ENCODE measurements around the gene RHOA.
"Not testable (repeated sequence)": the region's sequence is repeated elsewhere in the genome, so short reads cannot be mapped to it uniquely, and the experiment has no call there.

The RHOA gene

GRCh38 chr3:49378249-49378895 is 33.4 kb downstream of the RHOA start:
- in situ Hi-C loops (cut with HindIII; ENCODE audit: low pct_unique_long_range_greater_than_20kb, low sequenced_read_pairs): no loop called here
- TF ChIP-seq JUND (IDR thresholded peaks at IDR 0.05; ENCODE audit: low read depth): no peak
- DNase-seq (ENCODE audit: low read depth in 1 of 2, low spot score in 1 of 2): no peak

- no peak for TF ChIP-seq JUND (IDR thresholded peaks at IDR 0.05; ENCODE audit: low read depth)
- no peak for DNase-seq (ENCODE audit: low read depth in 1 of 2, low spot score in 1 of 2)
- in situ Hi-C loops (cut with HindIII; ENCODE audit: low pct_unique_long_range_greater_than_20kb, low sequenced_read_pairs): no loop called here
These were observed 34.3 kb downstream of the RHOA start for GRCh38 chr3:49377483-49377882.

- in situ Hi-C loops (cut with HindIII; ENCODE audit: low pct_unique_long_range_greater_than_20kb, low sequenced_read_pairs): no loop called here
- DNase-seq (ENCODE audit: low read depth in 1 of 2, low spot score in 1 of 2): no peak
- no peak for TF ChIP-seq JUND (IDR thresholded peaks at IDR 0.05; ENCODE audit: low read depth)
These were observed 39.8 kb downstream of the RHOA start for GRCh38 chr3:49371946-49372345.

- in situ Hi-C loops (cut with HindIII; ENCODE audit: low pct_unique_long_range_greater_than_20kb, low sequenced_read_pairs): no loop called here
- no peak for DNase-seq (ENCODE audit: low read depth in 1 of 2, low spot score in 1 of 2)
- TF ChIP-seq JUND (IDR thresholded peaks at IDR 0.05; ENCODE audit: low read depth): no peak
These were observed 41.0 kb downstream of the RHOA start for GRCh38 chr3:49370585-49371290.

DNA sequence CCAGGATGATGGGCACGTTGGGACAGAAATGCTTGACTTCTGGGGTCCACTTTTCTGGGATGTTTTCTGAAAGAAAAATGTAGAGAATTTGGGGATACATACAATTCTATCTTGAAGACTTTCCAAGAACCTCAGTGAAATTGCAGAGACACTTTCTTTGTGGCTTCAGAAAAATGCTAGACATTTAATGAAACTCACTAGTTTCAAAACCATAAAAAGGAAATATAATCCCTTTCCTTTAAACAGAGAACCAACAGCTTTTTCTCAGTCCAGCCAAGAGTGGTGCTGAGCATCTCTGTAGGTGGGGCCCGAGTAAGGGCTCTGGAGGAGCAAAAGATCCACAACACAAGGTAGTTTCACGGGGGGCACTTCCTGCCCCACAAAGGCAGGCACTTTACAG is 49.2 kb downstream of the RHOA start:
- TF ChIP-seq JUND (IDR thresholded peaks at IDR 0.05; ENCODE audit: low read depth): no peak
- DNase-seq (ENCODE audit: low read depth in 1 of 2, low spot score in 1 of 2): no peak
- in situ Hi-C loops (cut with HindIII; ENCODE audit: low pct_unique_long_range_greater_than_20kb, low sequenced_read_pairs): no loop called here

DNA sequence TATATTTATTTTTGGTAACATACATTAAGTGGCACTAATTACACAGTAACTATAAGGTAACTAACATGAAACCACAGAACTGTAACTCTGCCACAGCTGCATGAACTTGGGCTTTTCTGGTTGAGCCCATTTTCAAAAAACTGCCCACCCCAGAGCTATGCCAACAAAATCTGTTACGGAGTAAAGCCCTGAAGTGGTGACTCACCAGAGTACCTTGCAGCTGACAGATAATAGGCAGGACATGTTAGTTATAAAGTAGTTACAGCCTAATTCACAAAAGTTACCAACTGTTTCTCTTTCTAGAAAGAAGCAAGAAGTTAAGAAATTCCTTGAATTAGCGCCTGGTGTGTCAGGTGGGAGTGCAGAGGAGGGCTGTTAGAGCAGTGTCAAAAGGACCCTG is 52.2 kb downstream of the RHOA start:
- no peak for TF ChIP-seq JUND (IDR thresholded peaks at IDR 0.05; ENCODE audit: low read depth)
- no peak for DNase-seq (ENCODE audit: low read depth in 1 of 2, low spot score in 1 of 2)
- in situ Hi-C loops (cut with HindIII; ENCODE audit: low pct_unique_long_range_greater_than_20kb, low sequenced_read_pairs): no loop called here

- no peak for DNase-seq (ENCODE audit: low read depth in 1 of 2, low spot score in 1 of 2)
- in situ Hi-C loops (cut with HindIII; ENCODE audit: low pct_unique_long_range_greater_than_20kb, low sequenced_read_pairs): no loop called here
These were observed 52.9 kb downstream of the RHOA start for GRCh38 chr3:49358884-49359225.

GRCh38 chr3:49358217-49358883 is 53.4 kb downstream of the RHOA start, which contains the start of gene GPX1:
Gene GPX1, minus strand, starts transcription at chr3:49358353. Its CDS starts 75 bp downstream, at chr3:49358278.
- no peak for TF ChIP-seq JUND (IDR thresholded peaks at IDR 0.05; ENCODE audit: low read depth)
- DNase-seq (ENCODE audit: low read depth in 1 of 2, low spot score in 1 of 2): no peak
- in situ Hi-C loops (cut with HindIII; ENCODE audit: low pct_unique_long_range_greater_than_20kb, low sequenced_read_pairs): no loop called here

More at GRCh38 chr3:49358884-49359225, 52.9 kb downstream of the RHOA start:
- no peak for TF ChIP-seq JUND (IDR thresholded peaks at IDR 0.05; ENCODE audit: low read depth)

GRCh38 chr3:49357443-49358216 is 54.1 kb downstream of the RHOA start:
- in situ Hi-C loops (cut with HindIII; ENCODE audit: low pct_unique_long_range_greater_than_20kb, low sequenced_read_pairs); DNase-seq (ENCODE audit: low read depth in 1 of 2, low spot score in 1 of 2): not testable (repeated sequence)

DNA sequence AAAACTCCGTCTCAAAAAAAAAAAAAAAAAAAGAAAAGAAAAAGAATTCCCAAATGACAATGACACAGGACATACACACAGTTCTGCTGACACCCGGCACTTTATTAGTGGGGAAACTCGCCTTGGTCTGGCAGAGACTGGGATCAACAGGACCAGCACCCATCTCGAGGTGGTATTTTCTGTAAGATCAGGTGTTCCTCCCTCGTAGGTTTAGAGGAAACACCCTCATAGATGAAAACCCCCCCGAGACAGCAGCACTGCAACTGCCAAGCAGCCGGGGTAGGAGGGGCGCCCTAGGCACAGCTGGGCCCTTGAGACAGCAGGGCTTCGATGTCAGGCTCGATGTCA is 54.7 kb downstream of the RHOA start:
- DNase-seq (ENCODE audit: low read depth in 1 of 2, low spot score in 1 of 2); in situ Hi-C loops (cut with HindIII; ENCODE audit: low pct_unique_long_range_greater_than_20kb, low sequenced_read_pairs): not testable (repeated sequence)

DNA sequence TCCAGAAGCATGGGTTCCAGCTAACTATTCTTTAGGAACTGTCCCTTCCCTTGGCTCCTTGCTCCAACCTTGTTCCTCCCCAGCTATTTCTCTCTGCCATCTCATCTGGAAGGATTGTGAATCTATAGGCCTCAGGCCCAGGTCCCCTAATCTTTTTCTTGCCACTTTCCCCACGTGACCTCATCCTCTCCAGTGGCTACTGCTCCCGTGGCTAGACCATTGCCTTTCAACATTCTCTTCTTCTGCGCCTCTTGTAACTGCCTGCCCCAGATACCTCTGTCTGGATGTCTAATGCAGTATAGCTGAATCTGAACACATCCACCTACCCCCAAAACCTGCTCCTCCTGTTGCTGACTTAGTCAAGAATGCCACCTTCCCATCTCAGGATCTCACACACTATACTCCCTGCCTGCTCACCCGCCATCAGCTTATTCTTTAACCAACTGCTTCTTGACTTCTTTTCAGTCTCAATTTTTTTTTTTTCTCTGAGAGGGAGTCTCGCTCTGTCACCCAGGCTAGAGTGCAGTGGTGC is 58.8 kb downstream of the RHOA start:
- DNase-seq (ENCODE audit: low read depth in 1 of 2, low spot score in 1 of 2): peak; percentile 34 to 45
- in situ Hi-C loops (cut with HindIII; ENCODE audit: low pct_unique_long_range_greater_than_20kb, low sequenced_read_pairs): no loop called here
- TF ChIP-seq JUND (IDR thresholded peaks at IDR 0.05; ENCODE audit: low read depth): no peak

- DNase-seq (ENCODE audit: low read depth in 1 of 2, low spot score in 1 of 2): no peak
- no peak for TF ChIP-seq JUND (IDR thresholded peaks at IDR 0.05; ENCODE audit: low read depth)
- in situ Hi-C loops (cut with HindIII; ENCODE audit: low pct_unique_long_range_greater_than_20kb, low sequenced_read_pairs): no loop called here
These were observed 59.5 kb downstream of the RHOA start for GRCh38 chr3:49352281-49352680.
